Nephron (organoid): ENCODE measurements around the gene TIMM50.
"Not testable (repeated sequence)": the region's sequence is repeated elsewhere in the genome, so short reads cannot be mapped to it uniquely, and the experiment has no call there.

ENCODE experiments used
- H3K27ac Mint-ChIP-seq, 3 experiments: 2 replicates each; pipeline ENCODE4 v1.8.0; 2020; ENCODE audit warnings: mixed read lengths in 3 of 3, mild to moderate bottlenecking in 2 of 3, moderate library complexity in 1 of 3
- H3K27me3 Mint-ChIP-seq: 2 replicates; pipeline ENCODE4 v1.8.0; 2021; ENCODE audit warnings: low read depth, mild to moderate bottlenecking, moderate library complexity, mixed read lengths
- H3K36me3 Mint-ChIP-seq: 2 replicates; pipeline ENCODE4 v1.8.0; 2020; ENCODE audit warnings: low read depth, mixed read lengths
- H3K4me1 Mint-ChIP-seq: 2 replicates; pipeline ENCODE4 v1.8.0; 2020; ENCODE audit warnings: mixed read lengths
- H3K4me3 Mint-ChIP-seq, 3 experiments: 2 replicates each; pipeline ENCODE4 v1.8.0; 2020; ENCODE audit warnings: mild to moderate bottlenecking in 3 of 3, mixed read lengths in 3 of 3, moderate library complexity in 2 of 3
- H3K9me3 Mint-ChIP-seq: 2 replicates; pipeline ENCODE4 v1.8.0; 2020; ENCODE audit warnings: mixed read lengths
- TF ChIP-seq, protein P1 (sequence below), 3 experiments: fragments of 200-600 bp; sonication (generic); IDR thresholded peaks; one replicate each; pipeline ENCODE4 v1.5.0; 2021; ENCODE audit warnings: antibody characterized with exemption in 3 of 3; ENCODE audit not compliant: unreplicated experiment in 3 of 3

TIMM50 gene

DNA sequence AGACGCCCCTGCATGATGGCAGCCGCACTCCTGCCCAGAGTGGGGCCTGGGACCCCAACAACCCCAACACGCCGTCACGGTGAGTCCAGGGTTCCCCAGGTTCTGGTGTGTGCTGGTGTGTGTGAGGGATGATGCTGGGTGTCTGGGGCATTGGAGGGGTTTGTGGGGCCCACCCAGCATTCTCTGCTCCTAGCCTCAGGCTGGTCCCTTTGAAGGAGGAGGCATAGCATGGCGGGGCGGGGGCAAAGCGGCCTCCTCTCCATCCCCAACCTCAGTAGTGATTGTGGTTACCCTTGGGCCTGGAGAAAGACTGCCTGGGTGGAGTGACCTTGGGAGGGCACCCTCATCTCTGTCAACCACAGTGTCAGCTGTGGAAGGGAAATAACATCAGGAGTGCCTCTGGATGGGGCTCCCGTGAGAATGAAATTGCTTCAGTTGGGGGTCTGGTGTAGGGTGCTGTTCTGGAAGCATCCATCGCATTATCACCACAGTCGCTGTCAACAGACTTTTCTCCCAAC, 7.1 kb upstream of the TIMM50 start:
- Mint-ChIP-seq H3K4me3 (no peak overlapping the region), H3K27ac (no peak overlapping the region), H3K9me3 (no peaks in the 10 kb centered on the region), H3K36me3 (peaks cover 61% of the 10 kb centered on the region), H3K27me3 (no peaks in the 10 kb centered on the region), H3K4me1 (no peaks in the 10 kb centered on the region)
- TF ChIP-seq, protein P1, sequence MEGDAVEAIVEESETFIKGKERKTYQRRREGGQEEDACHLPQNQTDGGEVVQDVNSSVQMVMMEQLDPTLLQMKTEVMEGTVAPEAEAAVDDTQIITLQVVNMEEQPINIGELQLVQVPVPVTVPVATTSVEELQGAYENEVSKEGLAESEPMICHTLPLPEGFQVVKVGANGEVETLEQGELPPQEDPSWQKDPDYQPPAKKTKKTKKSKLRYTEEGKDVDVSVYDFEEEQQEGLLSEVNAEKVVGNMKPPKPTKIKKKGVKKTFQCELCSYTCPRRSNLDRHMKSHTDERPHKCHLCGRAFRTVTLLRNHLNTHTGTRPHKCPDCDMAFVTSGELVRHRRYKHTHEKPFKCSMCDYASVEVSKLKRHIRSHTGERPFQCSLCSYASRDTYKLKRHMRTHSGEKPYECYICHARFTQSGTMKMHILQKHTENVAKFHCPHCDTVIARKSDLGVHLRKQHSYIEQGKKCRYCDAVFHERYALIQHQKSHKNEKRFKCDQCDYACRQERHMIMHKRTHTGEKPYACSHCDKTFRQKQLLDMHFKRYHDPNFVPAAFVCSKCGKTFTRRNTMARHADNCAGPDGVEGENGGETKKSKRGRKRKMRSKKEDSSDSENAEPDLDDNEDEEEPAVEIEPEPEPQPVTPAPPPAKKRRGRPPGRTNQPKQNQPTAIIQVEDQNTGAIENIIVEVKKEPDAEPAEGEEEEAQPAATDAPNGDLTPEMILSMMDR (IDR thresholded peaks at IDR 0.05; ENCODE audit: unreplicated experiment in 3 of 3): no peak

DNA sequence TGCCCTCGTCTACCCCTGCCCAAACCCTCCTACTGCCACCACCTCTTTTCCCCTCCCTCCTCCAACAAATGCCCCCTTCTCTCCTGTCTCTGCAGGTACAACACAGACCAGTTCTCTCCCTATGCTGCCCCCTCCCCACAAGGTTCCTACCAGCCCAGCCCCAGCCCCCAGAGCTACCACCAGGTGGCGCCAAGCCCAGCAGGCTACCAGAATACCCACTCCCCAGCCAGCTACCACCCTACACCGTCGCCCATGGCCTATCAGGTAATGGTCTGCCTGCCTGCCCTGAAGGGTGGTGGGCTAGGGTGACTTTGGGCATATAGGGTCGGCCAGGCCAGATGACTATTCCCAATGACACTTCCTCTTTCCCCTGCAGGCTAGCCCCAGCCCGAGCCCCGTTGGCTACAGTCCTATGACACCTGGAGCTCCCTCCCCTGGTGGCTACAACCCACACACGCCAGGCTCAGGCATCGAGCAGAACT, 6.5 kb upstream of the TIMM50 start:
- Mint-ChIP-seq H3K27ac (no peak overlapping the region), H3K4me3 (no peak overlapping the region), H3K27me3 (no peaks in the 10 kb centered on the region), H3K4me1 (no peaks in the 10 kb centered on the region), H3K9me3 (no peaks in the 10 kb centered on the region), H3K36me3 (peaks cover 54% of the 10 kb centered on the region)
- TF ChIP-seq, protein P1 (IDR thresholded peaks at IDR 0.05; ENCODE audit: unreplicated experiment in 3 of 3): peak; percentile 62 to 65 (median 64)

DNA sequence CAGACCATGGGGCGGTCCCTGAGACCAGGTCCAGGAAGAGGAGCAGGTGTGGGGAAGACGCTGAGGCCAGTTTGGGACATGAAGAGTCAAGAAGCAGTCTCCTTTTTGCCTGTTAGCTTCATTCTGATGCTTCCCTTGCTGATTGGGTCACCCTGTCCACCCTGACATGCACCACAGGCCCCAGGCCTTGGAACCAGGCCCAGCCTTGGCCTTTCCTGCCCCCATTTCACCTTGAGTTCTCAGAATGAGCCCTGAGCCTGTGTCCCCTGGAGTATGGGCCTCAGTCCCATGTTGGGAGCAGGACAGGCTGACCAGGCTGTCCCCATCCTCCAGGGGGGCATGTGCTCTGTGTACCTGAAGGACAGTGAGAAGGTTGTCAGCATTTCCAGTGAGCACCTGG, 4.9 kb upstream of the TIMM50 start:
- H3K27ac Mint-ChIP-seq: no peak overlapping the region
- no peak overlapping the region for H3K4me3 Mint-ChIP-seq
- peaks cover 12% of the 10 kb centered on the region for H3K4me1 Mint-ChIP-seq
- TF ChIP-seq, protein P1 (IDR thresholded peaks at IDR 0.05; ENCODE audit: unreplicated experiment in 3 of 3): no peak
- peaks cover 42% of the 10 kb centered on the region for H3K36me3 Mint-ChIP-seq
- no peaks in the 10 kb centered on the region for H3K9me3 Mint-ChIP-seq
- no peaks in the 10 kb centered on the region for H3K27me3 Mint-ChIP-seq

DNA sequence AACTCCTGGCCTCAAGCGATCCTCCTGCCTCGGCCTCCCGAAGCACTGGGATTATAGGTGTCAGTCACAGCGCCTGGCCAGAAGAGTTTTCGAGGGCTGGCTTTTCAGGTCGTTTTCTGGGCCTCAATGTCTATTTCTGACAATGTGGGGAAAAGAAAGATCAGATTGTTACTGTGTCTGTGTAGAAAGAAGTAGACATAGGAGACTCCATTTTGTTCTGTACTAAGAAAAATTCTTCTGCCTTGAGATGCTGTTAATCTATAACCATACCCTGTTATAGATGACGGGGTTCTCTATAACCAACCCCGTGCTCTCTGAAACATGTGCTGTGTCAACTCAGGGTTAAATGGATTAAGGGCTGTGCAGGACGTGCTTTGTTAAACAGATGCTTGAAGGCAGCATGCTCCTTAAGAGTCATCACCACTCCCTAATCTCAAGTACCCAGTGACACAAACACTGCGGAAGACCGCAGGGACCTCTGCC, 1.3 kb upstream of the TIMM50 start:
- Mint-ChIP-seq H3K27ac (peak overlapping the region; percentile 90 to 97 (median 97)), H3K4me3 (peak overlapping the region; percentile 90 to 96 (median 92)), H3K36me3 (peaks cover 28% of the 10 kb centered on the region), H3K4me1 (peaks cover 23% of the 10 kb centered on the region)
- H3K27me3 Mint-ChIP-seq, H3K9me3 Mint-ChIP-seq: not testable (repeated sequence)

DNA sequence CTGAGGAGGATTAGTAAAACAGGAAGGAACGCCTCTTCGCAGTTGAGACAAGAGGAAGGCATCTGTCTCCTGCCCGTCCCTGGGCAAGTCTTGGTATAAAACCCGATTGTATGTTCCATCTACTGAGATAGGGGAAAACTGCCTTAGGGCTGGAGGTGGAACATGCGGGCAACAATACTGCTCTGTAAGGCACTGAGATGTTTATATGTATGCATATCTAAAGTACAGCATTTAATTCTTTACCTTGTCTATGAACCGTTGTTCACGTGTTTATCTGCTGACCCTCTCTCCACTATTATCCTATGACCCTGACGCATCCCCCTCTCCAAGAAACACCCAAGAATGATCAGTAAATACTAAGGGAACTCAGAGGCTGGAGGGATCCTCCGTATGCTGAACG, 722 bp upstream of the TIMM50 start:
- Mint-ChIP-seq H3K9me3 (no peaks in the 10 kb centered on the region), H3K27me3 (no peaks in the 10 kb centered on the region), H3K4me3 (peak overlapping the region; percentile 90 to 96 (median 92)), H3K36me3 (peaks cover 22% of the 10 kb centered on the region), H3K27ac (peak overlapping the region; percentile 90 to 97 (median 97)), H3K4me1 (peaks cover 23% of the 10 kb centered on the region)
- TF ChIP-seq, protein P1 (IDR thresholded peaks at IDR 0.05; ENCODE audit: unreplicated experiment in 3 of 3): no peak

DNA sequence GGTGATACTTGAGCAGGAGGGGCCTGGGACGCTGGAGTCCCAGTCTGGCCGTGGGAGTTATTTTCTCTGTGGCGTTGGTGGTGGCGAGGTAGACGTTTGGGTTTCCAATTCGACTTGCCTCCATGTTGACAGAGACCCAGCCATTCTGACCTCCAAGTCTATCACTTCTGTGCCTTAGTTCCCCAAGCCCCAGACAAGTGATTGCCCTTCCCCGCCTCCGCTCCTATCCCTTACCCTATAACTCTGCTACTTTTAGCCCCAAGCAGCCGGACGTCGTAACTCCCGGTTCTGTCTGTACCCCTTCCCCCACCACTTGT, 549 bp downstream of the TIMM50 start:
- Mint-ChIP-seq H3K27me3 (no peaks in the 10 kb centered on the region), H3K36me3 (peaks cover 25% of the 10 kb centered on the region), H3K9me3 (no peaks in the 10 kb centered on the region), H3K4me3 (peak overlapping the region; percentile 90 to 96 (median 92)), H3K4me1 (peaks cover 23% of the 10 kb centered on the region), H3K27ac (peak overlapping the region; percentile 57 to 92 (median 86))
- TF ChIP-seq, protein P1 (IDR thresholded peaks at IDR 0.05; ENCODE audit: unreplicated experiment in 3 of 3): no peak
